HG03045 (cell line): ENCODE results near the gene NFIA.

Source experiments
- ATAC-seq: cut with Tn5 transposase; IDR thresholded peaks from one replicate; pipeline ENCODE4 v1.9.1; 2021; ENCODE audit warnings: mild to moderate bottlenecking, moderate library complexity; ENCODE audit not compliant: unreplicated experiment

NFIA gene

DNA sequence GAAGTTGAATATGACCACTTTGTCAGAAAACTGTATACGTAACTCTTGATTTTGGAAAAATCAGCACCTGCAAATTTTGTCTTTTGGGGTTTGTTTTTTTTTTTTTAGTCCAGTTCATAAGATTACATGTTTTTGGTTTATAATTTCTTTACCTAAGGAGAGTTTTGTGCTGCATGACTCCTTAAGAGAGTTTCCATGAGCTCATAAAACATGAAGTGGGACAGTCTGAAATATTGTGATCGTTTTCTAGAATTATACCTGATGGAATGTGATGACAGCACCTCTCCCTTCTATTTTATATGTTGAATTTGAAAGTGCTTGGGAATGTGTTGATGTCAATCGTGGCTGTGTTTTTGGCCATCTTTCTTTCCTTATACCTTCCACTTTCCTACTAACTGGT lies 158.5 kb downstream of the NFIA start:
- no peak for ATAC-seq

GRCh38 chr1:61241411-61241838 lies 159.1 kb downstream of the NFIA start:
- no peak for ATAC-seq

DNA sequence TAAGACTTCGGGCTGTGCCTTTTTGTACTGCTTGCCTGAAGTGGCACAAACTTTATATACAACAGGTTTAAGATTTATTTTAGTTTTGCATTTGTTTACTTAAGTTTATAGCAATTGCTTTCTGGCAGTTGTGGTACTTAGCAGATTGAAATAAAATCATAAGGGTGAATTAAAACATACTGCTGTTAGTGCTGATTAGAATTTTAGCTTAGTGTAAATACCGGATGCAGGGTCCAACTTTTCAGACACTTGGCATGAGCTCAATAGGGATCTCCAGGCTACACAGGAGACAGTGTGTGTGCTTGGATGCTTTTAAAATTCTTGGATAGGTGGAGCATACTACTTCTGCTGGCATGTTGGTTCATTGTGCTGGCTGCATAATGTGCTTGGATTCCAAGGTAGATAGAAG lies 159.6 kb downstream of the NFIA start:
- no peak for ATAC-seq

- no peak for ATAC-seq
Observed at GRCh38 chr1:61244114-61244513, 161.8 kb downstream of the NFIA start.

DNA sequence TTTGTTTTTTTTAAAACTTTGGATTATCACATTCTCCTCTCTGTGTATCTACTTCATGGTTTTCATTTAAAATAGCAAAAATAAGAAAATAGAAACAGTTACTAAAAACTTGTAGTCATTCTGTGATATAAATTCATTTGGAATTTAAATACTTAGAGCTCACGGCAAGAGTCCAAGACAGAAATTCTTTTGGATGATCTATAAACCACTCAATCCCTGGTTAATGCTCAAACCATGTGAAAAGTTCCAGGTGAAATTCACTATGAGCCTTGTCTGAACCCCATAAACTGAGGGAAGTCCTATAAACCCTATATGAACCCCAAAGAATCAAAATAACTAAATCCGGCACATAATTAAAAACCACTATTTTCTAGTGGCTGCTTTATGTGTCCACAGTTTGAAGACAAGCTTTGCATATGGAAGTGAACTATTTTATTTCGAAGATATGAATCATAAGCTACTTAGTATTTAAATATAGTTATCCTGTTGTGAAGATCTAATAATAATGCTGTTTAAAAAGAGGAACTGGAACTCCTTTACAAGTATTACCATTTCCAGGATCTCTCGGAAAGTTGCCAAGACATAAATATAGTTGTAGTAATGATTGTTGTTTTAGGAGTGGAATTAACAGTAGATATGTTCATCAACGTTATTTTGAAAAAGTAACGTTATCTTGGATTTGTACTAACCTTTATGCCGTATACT lies 163.5 kb downstream of the NFIA start:
- ATAC-seq, result no peak

DNA sequence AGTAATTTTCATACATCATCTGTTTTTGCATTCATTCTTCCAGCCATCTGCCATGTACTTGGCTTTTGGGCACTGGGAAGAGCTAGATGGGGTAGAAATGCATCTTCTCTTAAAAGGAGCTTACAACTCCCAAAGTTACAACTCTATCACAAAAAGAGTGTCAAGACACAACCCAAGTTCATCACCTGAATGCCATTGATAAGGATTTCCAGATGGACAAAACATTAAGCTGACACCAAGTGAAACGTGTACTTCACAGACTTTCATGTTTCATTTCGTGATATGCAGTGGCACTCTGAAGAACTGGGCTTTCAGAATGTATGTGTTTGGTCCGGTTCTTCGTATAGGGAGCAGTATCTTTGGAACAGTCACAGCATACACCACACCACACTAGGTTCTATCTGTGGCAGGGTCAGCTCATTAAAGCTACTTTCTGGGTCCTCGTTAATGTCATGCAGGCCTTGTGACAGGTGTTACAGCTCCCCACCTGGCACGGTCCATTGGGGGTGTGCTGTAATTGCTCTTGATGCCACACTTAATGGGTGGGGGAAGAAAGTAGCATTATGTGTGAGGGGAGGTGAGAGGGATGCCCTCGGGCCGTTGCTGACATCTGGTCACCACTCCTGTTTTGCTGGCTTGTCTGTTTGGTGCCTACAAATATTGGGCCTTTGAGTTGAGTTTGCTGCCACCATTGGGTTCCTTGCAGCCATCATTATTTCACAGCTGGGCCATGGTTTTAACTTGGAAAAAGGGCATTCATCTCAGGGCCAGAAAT lies 164.9 kb downstream of the NFIA start:
- ATAC-seq, result no peak

DNA sequence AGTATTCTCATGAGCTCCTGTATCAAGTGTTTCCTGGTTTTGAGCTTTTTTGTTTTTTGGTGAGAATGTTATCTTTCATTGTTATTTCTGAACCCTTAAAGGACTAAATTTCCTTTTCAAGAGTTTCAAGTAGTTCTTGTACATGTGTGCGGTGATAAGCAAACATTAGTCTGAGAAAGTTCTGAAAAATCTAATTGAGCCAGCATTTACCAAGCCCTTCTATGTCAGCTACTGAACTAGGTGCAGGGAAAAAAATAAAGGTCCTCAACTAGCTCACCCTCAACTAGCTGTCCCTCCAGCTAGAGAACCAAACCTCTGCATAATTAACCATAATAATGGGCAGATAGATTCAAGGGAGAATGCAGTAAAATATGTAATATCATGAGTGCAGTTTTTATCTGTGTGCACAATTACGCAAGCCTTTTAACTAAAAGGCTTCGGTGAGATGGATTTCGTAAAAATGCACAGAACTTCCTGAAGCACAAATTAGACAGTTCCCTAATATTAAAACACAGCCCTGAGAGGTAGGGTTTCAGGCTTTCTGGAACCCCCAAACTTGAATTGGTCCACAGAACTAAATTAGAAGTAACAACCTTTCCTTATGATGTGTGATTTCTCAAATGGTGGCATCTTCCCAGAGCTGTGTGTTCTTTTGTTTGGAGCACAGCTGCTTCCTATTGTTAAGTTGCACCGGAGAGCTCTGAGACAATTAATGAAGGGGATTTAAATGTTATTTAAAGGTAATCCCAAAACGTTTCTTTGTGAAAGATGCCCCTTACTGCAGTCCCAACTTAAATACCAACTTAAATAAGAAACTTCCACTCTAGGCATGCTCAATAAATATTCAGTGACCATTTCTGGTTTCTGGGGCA lies 165.8 kb downstream of the NFIA start:
- ATAC-seq, result no peak

GRCh38 chr1:61250933-61251332 lies 168.6 kb downstream of the NFIA start:
- ATAC-seq, result no peak

- no peak for ATAC-seq
Observed at GRCh38 chr1:61253059-61253735, 170.8 kb downstream of the NFIA start.

DNA sequence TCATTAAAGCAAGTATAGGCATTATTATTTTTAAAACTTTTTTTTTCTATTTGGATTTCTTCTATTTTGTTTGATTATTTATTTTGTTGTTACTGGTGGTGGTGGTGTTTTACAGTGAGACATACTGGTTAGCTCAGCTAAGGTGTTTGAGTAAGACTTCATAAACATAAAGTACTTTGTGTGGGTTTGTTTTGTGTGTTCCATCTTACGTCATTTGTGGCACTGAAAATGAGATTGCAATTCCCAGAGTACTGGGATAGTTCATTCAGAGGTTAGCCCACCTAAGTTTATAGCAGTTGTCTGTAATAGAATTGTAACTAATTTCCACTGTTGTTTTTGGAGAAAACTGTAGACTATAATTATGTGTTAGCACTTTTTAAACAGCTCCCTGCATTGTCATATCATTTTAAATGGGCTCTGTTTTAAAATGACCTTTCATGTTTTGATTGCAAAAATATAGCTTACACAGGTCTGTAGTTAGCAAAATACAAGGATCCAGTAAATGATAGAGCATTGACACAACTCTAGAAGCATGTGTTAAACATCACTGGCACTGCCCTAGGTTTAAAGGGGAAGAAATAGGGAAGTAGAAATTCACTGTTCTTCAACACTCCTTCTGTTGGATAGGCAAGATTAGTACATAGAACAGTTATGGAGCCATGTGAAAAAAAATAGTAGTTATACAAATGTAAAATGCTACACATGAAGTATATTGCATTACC lies 171.7 kb downstream of the NFIA start:
- no peak for ATAC-seq

DNA sequence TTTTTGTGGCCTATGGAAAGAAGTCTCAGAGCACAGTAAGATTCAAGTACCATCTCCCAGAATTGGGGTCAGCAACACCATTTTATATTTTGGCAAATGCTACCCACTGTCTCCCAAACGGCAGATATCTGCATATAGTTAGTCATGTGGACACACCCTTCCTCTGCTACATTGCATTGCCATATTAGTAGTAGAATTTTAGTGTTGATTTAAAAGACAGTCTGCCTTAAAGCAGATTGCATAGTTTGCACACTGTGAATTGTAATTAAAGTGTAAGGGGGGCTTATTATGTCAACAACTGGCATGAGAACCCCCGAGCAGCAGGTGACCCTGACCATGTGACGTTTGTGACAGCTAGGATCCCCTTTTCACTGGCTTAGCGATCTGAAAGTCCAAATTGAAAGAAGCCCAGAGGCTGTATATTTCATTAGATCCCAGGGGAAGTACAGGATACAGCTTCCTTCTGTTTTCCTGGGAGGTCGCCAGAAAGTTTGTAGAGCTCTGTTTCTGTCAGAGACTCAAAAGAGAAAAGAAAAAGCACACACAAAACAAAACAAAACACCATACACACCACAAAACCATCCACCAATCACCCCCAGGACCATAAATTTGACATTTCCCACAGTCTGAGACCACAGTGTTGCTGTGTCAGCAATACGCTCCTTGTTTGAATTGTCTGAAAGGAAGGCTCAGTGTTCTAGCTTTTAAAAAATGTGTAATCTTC lies 172.4 kb downstream of the NFIA start:
- ATAC-seq, result no peak

DNA sequence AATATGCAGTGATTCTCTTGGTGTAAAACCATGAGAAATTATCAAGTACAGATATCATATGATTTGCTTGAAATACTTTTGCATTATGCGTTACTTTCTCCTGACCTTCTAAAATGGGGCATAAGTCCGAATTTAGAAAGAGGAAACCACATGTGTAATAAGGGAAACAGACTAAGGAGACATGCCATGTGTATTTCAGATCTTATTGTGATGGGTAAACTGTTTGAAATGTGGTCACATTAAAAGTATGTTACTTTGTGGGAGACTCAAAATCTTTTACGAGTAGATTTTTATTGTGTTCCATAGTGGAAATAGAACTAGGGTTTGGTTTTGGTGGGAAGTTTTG lies 173.0 kb downstream of the NFIA start:
- ATAC-seq, result no peak

DNA sequence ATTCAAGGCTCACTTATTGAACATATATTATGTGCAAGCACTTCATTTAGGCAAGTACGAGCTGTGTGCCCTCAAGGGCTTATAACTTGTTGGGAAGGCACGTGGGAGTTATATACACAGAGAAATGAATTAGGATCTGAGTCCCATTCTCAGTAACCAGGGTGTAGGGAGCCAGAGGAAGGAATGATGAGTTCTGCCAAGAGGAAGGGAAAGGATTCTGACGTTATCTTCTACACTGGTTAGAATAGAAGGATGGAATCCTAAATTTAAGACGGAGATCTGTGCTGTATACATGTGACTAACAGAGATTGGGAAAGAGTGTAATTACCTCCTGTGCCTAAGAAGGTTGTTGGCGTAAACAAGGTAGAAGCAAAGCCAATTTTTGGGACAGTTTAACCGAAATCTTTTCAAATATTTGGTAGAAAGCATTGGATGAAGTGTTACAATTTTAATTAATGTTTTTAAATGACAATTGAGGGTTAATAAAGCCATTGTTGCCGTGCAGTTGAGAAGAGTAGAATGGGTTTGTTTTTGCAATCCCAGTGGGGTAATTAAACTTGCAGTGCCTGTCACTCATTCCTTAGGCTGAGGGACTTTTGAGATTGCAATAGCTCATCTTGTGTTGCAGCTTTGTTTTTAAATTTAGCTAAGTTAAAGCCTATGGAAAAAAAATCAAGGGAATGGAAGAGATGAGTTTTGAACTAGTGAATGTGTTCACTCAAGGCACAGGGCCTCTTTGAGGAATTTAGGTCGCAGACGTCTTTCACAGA lies 177.2 kb downstream of the NFIA start:
- ATAC-seq, result no peak

GRCh38 chr1:61260171-61260570 lies 177.8 kb downstream of the NFIA start:
- ATAC-seq, result no peak

DNA sequence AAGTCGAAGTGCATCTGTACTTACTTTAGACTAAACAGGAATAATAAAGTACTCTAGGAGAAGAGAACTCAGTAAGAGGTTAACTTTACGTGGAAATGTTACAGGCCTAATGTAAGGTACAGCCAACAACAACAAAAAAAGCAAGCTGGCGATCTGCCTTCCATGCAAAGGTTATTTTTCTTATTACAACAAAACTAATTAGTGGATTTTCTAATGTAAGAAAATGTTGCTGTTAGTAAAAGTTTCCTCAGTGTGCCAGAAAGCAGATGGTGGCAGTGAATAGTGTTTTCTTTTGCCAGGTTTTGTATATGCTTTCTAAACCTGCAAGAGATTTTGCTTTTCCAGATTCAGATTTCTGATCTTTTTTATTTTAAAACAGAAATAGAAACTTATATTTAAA lies 179.2 kb downstream of the NFIA start:
- ATAC-seq, result no peak

DNA sequence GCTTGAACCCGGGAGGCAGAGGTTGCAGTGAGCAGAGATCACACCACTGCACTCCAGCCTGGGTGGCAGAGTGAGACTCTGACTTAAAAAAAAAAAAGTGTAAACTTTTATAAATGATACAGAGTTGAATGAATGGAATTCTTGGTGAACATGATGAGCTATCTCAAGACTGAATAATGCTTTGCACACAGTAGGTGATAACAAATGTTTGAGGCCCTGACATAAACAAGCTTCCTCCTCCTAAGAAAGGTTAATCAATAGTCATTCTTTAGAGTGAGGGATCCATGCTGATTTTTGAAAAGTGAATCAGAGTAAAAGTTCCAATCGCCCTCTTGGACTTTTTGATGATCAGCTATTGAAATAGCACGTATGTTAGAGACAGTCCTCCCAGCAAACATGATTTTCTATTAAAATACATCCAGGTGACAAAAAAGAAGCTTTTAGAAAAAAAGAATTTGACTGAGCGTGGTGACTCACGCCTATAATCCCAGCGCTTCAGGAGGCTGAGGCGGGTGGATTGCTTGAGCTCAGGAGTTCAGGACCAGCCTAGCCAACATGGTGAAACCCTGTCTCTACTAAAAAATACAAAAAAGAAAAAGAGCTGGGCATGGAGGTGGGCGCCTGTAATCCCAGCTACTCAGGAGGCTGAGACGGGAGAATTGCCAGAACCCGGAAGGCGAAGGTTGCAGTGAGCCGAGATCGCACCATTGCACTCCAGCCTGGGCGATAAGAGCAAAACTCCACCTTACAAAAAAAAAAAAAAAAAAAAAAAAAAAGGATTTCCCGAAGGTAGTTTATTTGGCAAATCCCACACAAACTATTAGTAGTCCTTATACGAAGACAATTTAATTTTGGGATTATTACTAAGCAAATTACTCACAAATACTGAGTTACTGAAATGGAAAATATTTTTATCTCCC lies 181.8 kb downstream of the NFIA start:
- ATAC-seq, result no peak

GRCh38 chr1:61264825-61265242 lies 182.5 kb downstream of the NFIA start:
- ATAC-seq, result no peak

GRCh38 chr1:61265665-61266064 lies 183.3 kb downstream of the NFIA start:
- ATAC-seq, result no peak
